Measurements from ENCODE around the gene PRR5.

DNA sequence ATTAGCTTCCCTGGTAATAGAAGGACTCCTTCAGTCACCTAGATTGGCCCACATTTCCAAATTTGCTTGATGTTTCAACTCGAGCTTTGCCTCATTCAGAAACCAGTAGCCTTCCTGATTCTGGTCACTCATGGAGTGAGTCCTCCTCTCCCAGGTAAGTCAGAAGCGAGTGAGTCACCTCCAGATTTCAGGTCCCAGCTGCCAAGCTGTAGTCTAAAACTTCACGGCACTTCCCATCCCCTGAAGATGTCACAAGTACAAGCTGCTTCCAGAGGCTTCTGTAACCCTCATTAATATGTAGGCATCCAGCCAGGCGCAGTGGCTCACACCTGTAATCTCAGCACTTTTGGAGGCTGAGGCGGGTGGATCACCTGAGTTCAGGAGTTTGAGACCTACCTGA is 73.9 kb downstream of the PRR5 start:
- TF ChIP-seq, protein P1, sequence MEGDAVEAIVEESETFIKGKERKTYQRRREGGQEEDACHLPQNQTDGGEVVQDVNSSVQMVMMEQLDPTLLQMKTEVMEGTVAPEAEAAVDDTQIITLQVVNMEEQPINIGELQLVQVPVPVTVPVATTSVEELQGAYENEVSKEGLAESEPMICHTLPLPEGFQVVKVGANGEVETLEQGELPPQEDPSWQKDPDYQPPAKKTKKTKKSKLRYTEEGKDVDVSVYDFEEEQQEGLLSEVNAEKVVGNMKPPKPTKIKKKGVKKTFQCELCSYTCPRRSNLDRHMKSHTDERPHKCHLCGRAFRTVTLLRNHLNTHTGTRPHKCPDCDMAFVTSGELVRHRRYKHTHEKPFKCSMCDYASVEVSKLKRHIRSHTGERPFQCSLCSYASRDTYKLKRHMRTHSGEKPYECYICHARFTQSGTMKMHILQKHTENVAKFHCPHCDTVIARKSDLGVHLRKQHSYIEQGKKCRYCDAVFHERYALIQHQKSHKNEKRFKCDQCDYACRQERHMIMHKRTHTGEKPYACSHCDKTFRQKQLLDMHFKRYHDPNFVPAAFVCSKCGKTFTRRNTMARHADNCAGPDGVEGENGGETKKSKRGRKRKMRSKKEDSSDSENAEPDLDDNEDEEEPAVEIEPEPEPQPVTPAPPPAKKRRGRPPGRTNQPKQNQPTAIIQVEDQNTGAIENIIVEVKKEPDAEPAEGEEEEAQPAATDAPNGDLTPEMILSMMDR (conservative IDR thresholded peaks at IDR 0.05; ENCODE audit: low read depth in 2 of 2) = no peak
- TF ChIP-seq EZH2 (IDR thresholded peaks at IDR 0.05; ENCODE audit: low read depth, unreplicated experiment) = no peak
- no peak for TF ChIP-seq CREB1 (CRISPR knock-in tag; IDR thresholded peaks at IDR 0.05; ENCODE audit: low read depth)
- TF ChIP-seq POLR2AphosphoS5 (IDR thresholded peaks at IDR 0.05; ENCODE audit: low read depth) = no peak
- TF ChIP-seq, protein P2, sequence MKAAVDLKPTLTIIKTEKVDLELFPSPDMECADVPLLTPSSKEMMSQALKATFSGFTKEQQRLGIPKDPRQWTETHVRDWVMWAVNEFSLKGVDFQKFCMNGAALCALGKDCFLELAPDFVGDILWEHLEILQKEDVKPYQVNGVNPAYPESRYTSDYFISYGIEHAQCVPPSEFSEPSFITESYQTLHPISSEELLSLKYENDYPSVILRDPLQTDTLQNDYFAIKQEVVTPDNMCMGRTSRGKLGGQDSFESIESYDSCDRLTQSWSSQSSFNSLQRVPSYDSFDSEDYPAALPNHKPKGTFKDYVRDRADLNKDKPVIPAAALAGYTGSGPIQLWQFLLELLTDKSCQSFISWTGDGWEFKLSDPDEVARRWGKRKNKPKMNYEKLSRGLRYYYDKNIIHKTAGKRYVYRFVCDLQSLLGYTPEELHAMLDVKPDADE (IDR thresholded peaks at IDR 0.05) = no peak

Measured in GM23338 (cell line).